CD14-positive monocyte (primary cell): ENCODE data around the gene GFRA4. TPM values are rescaled to one million over a fixed set of nuclear protein-coding genes. Genes with fewer than 3 reads are reported as not detected.

Experiments used
- DNase-seq, 3 donors: peaks; one replicate each; pipeline ENCODE4 v3.0.0-alpha.2; 2011 to 2022
- H2AFZ ChIP-seq: 2 replicates; pipeline ENCODE4 v1.6.0; 2012; ENCODE audit warnings: mild to moderate bottlenecking, low read depth, low read length, inconsistent platforms; ENCODE audit not compliant: insufficient read depth, poor library complexity, severe bottlenecking
- H3K27ac ChIP-seq, 2 donors: 1 replicate in 1 of 2; 2 replicates in 1 of 2; pipeline ENCODE4 v1.5.1; 2012 to 2013; ENCODE audit warnings: low read length in 2 of 2, control low read depth in 1 of 2, inconsistent platforms in 1 of 2, low read depth in 1 of 2, mild to moderate bottlenecking in 1 of 2
- H3K27me3 ChIP-seq, 2 donors: one replicate each; pipeline versions ENCODE4 v1.6.0 to v1.6.1; 2011 to 2013; ENCODE audit warnings: low read length in 2 of 2; ENCODE audit not compliant: control insufficient read depth in 2 of 2, insufficient read depth in 2 of 2
- H3K36me3 ChIP-seq, 2 donors: replicated peaks in 1 of 2; 1 replicate in 1 of 2; 2 replicates in 1 of 2; pipeline versions ENCODE4 v1.5.1 to v1.6.1; 2012 to 2013; ENCODE audit warnings: low read length in 2 of 2, control low read depth in 1 of 2, inconsistent platforms in 1 of 2, mild to moderate bottlenecking in 1 of 2; ENCODE audit not compliant: insufficient read depth in 2 of 2, control insufficient read depth in 1 of 2
- H3K4me1 ChIP-seq, 2 donors: 1 replicate in 1 of 2; 2 replicates in 1 of 2; pipeline versions ENCODE4 v1.5.1 to v1.6.1; 2012 to 2013; ENCODE audit warnings: low read length in 2 of 2, control low read depth in 1 of 2, inconsistent platforms in 1 of 2, mild to moderate bottlenecking in 1 of 2, moderate library complexity in 1 of 2; ENCODE audit not compliant: insufficient read depth in 2 of 2, control insufficient read depth in 1 of 2
- H3K4me2 ChIP-seq: replicated peaks from 2 replicates; pipeline ENCODE3; 2012; ENCODE audit warnings: low read length, moderate library complexity, mild to moderate bottlenecking; ENCODE audit not compliant: poor library complexity, severe bottlenecking; ENCODE audit errors: extremely low read depth
- H3K4me3 ChIP-seq, 3 experiments: fragments of 200-600 bp in 1 of 3; sonication (generic) in 1 of 3; replicated peaks in 1 of 3; 1 replicate in 2 of 3; 2 replicates in 1 of 3; pipeline ENCODE4 v1.5.1; 2011 to 2013; ENCODE audit warnings: low read length in 3 of 3, mild to moderate bottlenecking in 3 of 3, control low read depth in 2 of 3, low read depth in 2 of 3, inconsistent platforms in 1 of 3, moderate library complexity in 1 of 3
- H3K79me2 ChIP-seq: 2 replicates; pipeline ENCODE4 v1.6.0; 2012; ENCODE audit warnings: mild to moderate bottlenecking, control low read depth, inconsistent platforms, low read length, moderate library complexity; ENCODE audit not compliant: insufficient read depth
- H3K9ac ChIP-seq: 2 replicates; pipeline ENCODE4 v1.6.0; 2017; ENCODE audit warnings: low read length, mild to moderate bottlenecking; ENCODE audit not compliant: insufficient read depth, poor library complexity, severe bottlenecking
- H3K9me3 ChIP-seq, 2 donors: replicated peaks in 1 of 2; 1 replicate in 1 of 2; 2 replicates in 1 of 2; pipeline versions ENCODE4 v1.5.1 to v1.6.1; 2012 to 2013; ENCODE audit warnings: low read length in 2 of 2, control low read depth in 1 of 2; ENCODE audit not compliant: control insufficient read depth in 1 of 2, insufficient read depth in 1 of 2
- H4K20me1 ChIP-seq: 2 replicates; pipeline ENCODE4 v1.6.0; 2012; ENCODE audit warnings: mild to moderate bottlenecking, low read length, control low read depth, moderate library complexity; ENCODE audit not compliant: insufficient read depth
- H3K27ac Mint-ChIP-seq, 7 donors: one replicate each; pipeline ENCODE4 v1.8.0; 2020; ENCODE audit warnings: mild to moderate bottlenecking in 7 of 7, mixed read lengths in 7 of 7, moderate library complexity in 6 of 7, inconsistent platforms in 2 of 7
- H3K27me3 Mint-ChIP-seq, 3 donors: one replicate each; pipeline ENCODE4 v1.8.0; 2021 to 2022; ENCODE audit warnings: low read depth in 3 of 3, mild to moderate bottlenecking in 3 of 3, mixed read lengths in 3 of 3, moderate library complexity in 3 of 3, inconsistent platforms in 1 of 3
- H3K36me3 Mint-ChIP-seq, 2 donors: one replicate each; pipeline ENCODE4 v1.8.0; 2020; ENCODE audit warnings: mixed read lengths in 2 of 2, inconsistent platforms in 1 of 2, mild to moderate bottlenecking in 1 of 2
- H3K4me1 Mint-ChIP-seq: one replicate; pipeline ENCODE4 v1.8.0; 2020; ENCODE audit warnings: mild to moderate bottlenecking, mixed read lengths
- H3K4me3 Mint-ChIP-seq, 2 donors: one replicate each; pipeline ENCODE4 v1.8.0; 2020; ENCODE audit warnings: mild to moderate bottlenecking in 2 of 2, mixed read lengths in 2 of 2, moderate library complexity in 1 of 2
- H3K9me3 Mint-ChIP-seq, 7 donors: one replicate each; pipeline ENCODE4 v1.8.0; 2020 to 2022; ENCODE audit warnings: mixed read lengths in 7 of 7, mild to moderate bottlenecking in 6 of 7, moderate library complexity in 6 of 7, inconsistent platforms in 2 of 7
- CTCF ChIP-seq: fragments of 200-600 bp; IDR thresholded peaks from one replicate; pipeline ENCODE4 v1.8.0; 2022; ENCODE audit warnings: antibody characterized with exemption, mild to moderate bottlenecking
- WGBS: methylation state at CpG from one replicate; pipeline ENCODE4 v1.1.5; 2013; ENCODE audit warnings: missing lambda C conversion rate; ENCODE audit not compliant: insufficient coverage; 5-methylcytosine and 5-hydroxymethylcytosine counted together
- intact Hi-C, 2 donors: fragments of 100-400 bp; cut with micrococcal nuclease; formaldehyde crosslinking; loops; one replicate each; pipeline versions ENCODE4 v1.15.0 to v1.15.1; 2023
- polyA plus RNA-seq, 3 donors: library from polyadenylated mRNA; depleted of rRNA in 1 of 3; unstranded in 2 of 3; stranded (reverse) in 1 of 3; fragments of 300-500 nt in 2 of 3; fragments of >200 nt in 1 of 3; fragmentation: Illumina TruSeq in 2 of 3; gene quantifications; 1 replicate in 2 of 3; 2 replicates in 1 of 3; pipeline ENCODE4 v1.2.3, GENCODE V29; 2012 to 2021

GFRA4 gene
- polyA plus RNA-seq, 3 donors: not detected

DNA sequence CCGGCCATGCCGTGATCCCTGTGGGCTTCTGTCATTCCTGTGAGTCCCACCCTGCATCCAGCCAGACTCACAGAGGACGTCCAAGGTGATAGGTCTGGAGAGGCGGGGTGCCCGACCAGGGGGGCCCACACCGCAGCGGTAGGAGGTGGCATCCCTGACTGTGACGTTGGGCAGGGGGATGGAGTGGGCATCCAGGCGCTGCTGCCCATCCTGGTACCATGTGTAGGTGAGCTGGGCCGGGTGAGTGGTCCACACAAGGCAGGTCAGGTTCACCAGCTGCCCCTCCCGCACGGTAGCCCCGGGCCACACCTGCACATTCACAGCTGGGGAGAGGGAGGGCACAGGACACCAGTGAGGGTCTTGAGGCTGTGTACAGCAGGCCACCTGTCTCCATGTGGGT, 30.2 kb upstream of the GFRA4 start:
- WGBS: 95% methylated on average over 13 of the region's 13 CpGs
- no peaks in the 10 kb centered on the region for H3K4me1 Mint-ChIP-seq
- Histone ChIP-seq H2AFZ (no peak overlapping the region), H3K27me3 (no peaks in the 10 kb centered on the region), H4K20me1 (no peaks in the 10 kb centered on the region), H3K9ac (no peak overlapping the region), H3K4me2 (no peak overlapping the region), H3K36me3 (no peaks in the 10 kb centered on the region), H3K4me3 (no peak overlapping the region), H3K4me1 (no peaks in the 10 kb centered on the region), H3K27ac (no peak overlapping the region), H3K9me3 (peaks cover 4 to 8% of the 10 kb centered on the region in 2 donors), H3K79me2 (no peaks in the 10 kb centered on the region)
- H3K4me3 Mint-ChIP-seq: no peak overlapping the region
- H3K9me3 Mint-ChIP-seq: peaks cover 3 to 12% (median 5%) of the 10 kb centered on the region in 7 donors
- H3K27me3 Mint-ChIP-seq: peaks cover 2 to 8% (median 3%) of the 10 kb centered on the region in 3 donors
- H3K27ac Mint-ChIP-seq: no peak overlapping the region
- DNase-seq: no peak
- peaks cover 0 to 4% of the 10 kb centered on the region in 2 donors for H3K36me3 Mint-ChIP-seq
- intact Hi-C loops: no loop called here
- TF ChIP-seq CTCF: no peak

DNA sequence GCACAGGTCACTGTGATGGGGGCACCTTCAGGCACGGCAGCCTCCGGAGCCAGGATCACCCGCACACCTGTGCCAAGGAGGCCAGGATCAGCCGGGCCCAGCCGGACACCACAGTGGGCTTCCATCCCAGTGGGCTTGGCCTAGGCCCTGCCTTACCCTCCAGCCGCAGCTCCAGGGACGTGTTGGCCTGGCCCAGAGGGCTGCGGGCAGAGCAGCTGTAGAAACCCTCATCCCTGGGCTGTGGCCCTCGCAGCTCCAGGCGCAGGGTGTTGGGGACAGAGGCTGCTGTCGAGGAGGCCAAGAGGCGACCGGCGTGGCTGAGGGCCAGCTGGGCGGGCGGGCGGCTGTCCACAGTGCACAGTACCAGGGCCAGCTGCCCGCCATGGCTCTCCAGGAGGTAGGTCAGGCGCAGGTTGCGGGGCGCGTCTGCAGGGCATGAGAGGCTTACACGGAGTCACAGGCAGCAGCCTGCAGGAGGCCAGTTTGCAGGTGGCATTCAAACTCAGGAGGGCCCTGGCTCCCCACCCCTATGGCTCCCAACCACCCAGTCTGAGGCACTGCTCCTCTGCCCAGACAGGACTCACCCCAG, 29.6 kb upstream of the GFRA4 start:
- no peaks in the 10 kb centered on the region for H3K36me3 ChIP-seq
- no peak for DNase-seq
- 94% methylated on average over 23 of the region's 23 CpGs for WGBS
- TF ChIP-seq CTCF: no peak
- peaks cover under 1% of the 10 kb centered on the region for H3K4me1 Mint-ChIP-seq
- H3K36me3 Mint-ChIP-seq: peaks cover 0 to 4% of the 10 kb centered on the region in 2 donors
- H3K4me3 ChIP-seq: no peak overlapping the region
- H3K4me2 ChIP-seq: no peak overlapping the region
- H3K27me3 ChIP-seq: no peaks in the 10 kb centered on the region
- H3K4me1 ChIP-seq: no peaks in the 10 kb centered on the region
- H3K27ac ChIP-seq: no peak overlapping the region
- no peak overlapping the region for H2AFZ ChIP-seq
- H3K4me3 Mint-ChIP-seq: no peak overlapping the region
- intact Hi-C loops: no loop called here
- H3K9me3 Mint-ChIP-seq: peaks cover 3 to 12% (median 5%) of the 10 kb centered on the region in 7 donors
- H3K27me3 Mint-ChIP-seq: peaks cover 2 to 9% (median 3%) of the 10 kb centered on the region in 3 donors
- no peak overlapping the region for H3K27ac Mint-ChIP-seq
- H4K20me1 ChIP-seq: no peaks in the 10 kb centered on the region
- H3K79me2 ChIP-seq: no peaks in the 10 kb centered on the region
- no peak overlapping the region for H3K9ac ChIP-seq
- peaks cover 4 to 8% of the 10 kb centered on the region in 2 donors for H3K9me3 ChIP-seq
